Cerebellar nuclear complex (tissue), 1 donor: ENCODE measurements around the gene SLC16A6.
"Not testable (repeated sequence)": the region's sequence is repeated elsewhere in the genome, so short reads cannot be mapped to it uniquely, and the experiment has no call there.

Experiments
- DNase-seq, 2 experiments: peaks; one replicate each; lab custom pipeline; 2025; lab: John Stamatoyannopoulos, UW

SLC16A6 gene

DNA sequence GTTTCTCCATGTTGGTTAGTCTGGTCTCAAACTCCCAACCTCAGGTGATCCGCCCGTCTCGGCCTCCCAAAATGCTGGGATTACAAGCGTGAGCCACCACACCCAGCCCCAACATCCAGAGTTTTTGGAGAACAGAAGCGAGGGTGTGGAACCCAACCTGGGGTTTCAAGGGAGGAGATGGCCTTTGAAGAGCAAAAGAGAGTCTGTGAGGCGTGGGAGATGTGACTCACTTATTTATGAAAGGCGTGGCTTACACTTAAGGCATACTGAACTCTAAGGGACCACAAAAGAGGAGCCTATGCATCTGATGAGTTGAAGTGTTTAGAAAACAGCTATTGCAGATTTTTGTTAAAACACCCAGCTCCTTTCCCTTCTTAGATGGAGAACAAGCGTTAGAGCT is 19.2 kb upstream of the SLC16A6 start:
- DNase-seq: no peak

DNA sequence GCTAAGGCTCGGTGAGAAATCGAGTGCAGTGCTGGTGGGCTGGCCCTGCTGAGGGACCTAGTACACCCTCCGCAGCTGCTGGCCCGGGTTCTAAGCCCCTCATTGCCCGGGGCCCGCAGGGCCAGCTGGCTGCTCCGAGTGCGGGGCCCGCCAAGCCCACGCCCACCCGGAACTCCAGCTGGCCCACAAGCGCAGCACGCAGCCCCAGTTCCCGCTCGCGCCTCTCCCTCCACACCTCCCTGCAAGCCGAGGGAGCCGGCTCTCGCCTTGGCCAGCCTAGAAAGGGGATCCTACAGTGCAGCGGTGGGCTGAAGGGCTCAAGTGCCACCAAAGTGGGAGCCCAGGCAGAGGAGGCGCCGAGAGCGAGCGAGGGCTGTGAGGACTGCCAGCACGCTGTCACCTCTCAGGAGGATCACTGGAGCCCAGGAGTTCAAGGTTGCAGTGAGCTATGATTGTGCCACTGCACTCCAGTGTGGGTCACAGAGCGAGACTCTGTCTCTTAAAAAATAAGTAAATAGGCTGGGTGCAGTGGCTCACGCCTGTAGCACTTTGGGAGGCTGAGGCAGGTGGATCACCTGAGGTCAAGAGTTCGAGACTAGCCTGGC is 18.2 kb upstream of the SLC16A6 start:
- DNase-seq: not testable (repeated sequence)

DNA sequence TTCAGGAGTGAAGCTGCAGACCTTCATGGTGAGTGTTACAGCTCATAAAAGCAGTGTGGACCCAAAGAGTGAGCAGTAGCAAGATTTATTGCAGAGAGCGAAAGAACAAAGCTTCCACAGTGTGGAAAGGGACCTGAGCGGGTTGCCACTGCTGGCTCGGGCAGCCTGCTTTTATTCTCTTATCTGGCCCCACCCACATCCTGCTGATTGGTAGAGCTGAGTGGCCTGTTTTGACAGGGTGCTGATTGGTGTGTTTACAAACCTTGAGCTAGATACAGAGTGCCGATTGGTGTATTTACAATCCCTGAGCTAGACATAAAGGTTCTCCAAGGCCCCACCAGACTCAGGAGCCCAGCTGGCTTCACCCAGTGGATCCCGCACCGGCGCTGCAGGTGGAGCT is 17.6 kb upstream of the SLC16A6 start:
- not testable (repeated sequence) for DNase-seq

- DNase-seq: no peak
Observed at GRCh38 chr17:68307443-68307842, 16.5 kb upstream of the SLC16A6 start.

DNA sequence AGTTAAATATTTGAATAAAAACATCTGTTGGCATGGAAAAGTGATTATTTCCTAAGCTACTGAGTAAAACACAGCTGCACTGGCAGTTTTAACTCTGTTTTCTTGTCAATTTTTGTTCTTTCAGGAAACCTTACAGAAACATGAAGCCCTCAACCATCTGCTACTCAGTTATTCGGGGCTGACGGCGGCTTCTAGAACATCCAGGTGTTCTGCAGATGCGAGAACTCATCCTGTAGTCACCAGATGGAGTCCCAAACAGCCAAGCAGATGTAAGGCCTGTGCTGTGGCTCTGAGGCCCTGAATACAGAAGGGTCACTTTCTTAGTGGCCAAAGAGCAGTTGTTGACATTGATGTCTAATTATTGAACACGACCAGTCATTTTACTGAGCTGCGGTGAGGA is 15.9 kb upstream of the SLC16A6 start:
- DNase-seq: no peak

- DNase-seq: no peak
Observed at GRCh38 chr17:68305142-68305541, 14.2 kb upstream of the SLC16A6 start.

- no peak for DNase-seq
Observed at GRCh38 chr17:68304706-68305105, 13.8 kb upstream of the SLC16A6 start.

DNA sequence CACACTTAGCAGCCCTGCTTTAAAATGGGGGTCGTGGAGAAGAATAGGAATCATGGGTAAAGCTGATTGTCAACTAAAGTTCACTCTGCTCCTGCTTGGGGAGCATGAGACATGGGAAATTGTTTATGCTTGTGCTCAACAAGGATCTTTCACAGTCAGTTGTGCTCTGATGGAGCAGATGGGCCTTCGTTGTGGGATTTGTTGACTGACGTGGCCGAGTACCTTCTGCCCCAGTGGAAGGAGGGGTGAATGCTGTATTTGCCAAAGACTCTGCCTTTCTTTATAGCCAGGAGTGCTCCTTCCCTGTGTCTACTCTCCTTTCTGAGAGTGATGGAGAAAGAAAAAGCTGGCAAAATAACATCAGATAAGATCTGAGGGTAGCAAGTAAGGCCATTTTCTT is 11.7 kb upstream of the SLC16A6 start:
- DNase-seq: no peak

- no peak for DNase-seq
Observed at GRCh38 chr17:68302066-68302564, 11.2 kb upstream of the SLC16A6 start.

- DNase-seq: no peak
Observed at GRCh38 chr17:68301438-68301959, 10.6 kb upstream of the SLC16A6 start.

DNA sequence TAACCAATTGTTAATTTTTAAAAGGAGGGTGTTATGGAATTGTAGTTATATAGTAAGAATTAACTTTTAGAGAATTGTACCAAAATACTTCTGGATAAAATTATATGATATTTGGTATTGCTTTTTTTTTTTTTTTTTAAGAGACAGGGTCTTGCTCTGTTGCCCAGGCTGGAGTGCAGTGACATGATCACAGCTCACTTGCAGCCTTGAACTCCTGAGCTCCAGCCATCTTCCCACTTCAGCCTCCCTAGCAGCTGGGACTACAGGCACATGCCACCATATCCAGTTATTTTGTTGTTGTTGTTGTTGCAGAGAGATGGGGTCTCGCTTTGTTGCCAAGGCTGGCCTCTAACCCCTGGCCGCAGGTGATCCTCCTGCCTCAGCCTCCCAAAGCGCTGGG is 8.9 kb upstream of the SLC16A6 start:
- DNase-seq: no peak

DNA sequence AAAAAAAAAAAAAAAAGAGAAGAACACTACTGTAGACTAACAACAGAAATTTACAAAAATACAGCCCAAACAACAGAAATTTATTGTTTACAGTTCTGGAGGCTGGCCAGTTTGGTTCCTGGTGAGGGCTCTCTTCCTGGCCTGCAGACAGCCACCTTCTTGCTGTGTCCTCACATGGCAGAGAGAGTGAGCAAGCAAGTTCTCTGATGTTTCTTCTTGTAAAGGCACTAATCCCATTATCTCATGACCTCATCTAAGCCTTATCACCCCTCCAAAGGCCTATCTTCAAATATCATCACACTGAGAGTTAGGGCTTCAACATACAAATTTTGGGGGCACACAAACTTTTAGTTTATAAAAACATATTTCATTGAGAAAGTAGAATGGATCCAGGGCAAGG is 7.7 kb upstream of the SLC16A6 start:
- DNase-seq: no peak

GRCh38 chr17:68297195-68297594 is 6.3 kb upstream of the SLC16A6 start:
- DNase-seq: no peak

GRCh38 chr17:68296217-68297191 is 5.6 kb upstream of the SLC16A6 start:
- no peak for DNase-seq

DNA sequence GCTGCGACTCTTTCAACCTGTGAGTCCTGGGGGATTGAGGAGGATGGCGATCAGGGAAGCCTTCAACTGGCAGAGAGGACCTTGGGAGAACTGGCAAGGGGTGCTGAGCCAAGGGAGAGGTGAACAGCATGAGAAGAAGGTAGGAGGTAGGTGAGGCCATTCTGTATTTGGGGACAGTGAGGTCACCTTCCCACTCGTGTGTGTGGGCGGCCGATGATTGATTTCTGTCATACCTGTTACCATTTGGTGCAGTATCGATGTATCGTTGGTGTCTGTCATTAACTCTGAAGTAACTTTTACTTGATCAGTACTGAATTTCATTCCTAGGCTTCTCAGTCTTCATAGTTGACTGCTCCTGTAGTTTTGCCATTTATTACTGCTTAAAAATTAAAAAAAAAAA is 4.2 kb upstream of the SLC16A6 start:
- no peak for DNase-seq

DNA sequence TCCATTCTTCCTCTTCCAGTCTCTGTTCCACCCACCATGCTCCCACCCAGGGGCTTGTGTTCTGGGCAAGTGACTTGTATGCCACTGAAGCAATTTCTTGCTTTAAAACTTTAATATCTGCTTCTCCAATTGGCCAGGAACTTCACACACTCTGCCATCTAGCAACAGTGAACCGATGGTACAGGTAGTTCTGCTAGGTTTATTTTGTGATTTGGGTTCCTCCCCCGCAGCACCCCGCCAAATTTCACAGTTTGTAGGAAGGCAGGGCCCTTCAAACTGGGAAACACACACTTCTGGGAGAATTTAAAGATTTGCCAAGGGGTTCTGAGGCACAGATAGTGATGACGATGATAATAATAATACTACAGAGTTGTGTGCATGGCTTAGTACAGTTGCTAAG is 3.7 kb upstream of the SLC16A6 start:
- DNase-seq: no peak

DNA sequence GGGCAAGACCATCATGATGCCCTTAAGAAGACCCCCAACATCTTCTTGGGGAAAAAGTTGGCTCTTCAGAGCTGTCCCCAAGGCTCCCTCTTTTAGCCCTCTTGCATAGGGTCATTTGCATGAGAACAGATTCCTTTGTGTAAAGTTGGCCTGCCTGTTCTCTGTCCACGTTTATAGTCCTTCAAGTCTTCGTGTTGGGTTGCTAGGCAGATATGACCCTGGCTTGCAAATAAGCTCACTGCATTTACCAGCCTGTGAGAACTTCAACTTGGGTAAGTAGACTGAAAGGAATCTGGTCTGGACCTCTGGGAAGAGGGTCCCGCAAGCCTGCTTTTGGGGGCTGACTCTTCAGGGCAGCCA is 3.2 kb upstream of the SLC16A6 start:
- no peak for DNase-seq

GRCh38 chr17:68293490-68294195 is 2.7 kb upstream of the SLC16A6 start:
- DNase-seq: no peak

DNA sequence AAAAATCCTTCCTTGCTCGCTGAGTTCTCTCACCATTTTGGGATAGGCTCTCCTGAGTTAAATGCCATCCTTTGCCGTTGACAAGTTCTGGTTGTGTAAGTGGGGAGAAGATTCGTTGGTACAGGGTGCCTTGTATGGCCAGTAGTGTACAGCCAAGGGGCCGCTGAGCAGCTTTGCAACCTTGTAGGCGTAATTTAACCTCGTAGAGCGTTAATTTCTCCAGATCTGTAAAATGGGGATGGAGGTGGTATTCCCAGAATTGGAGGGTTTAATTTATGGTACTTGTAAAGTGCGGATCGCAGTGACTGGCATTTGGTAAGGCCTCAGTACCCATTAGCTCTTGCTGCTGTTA is 1.7 kb upstream of the SLC16A6 start:
- no peak for DNase-seq

- no peak for DNase-seq
Observed at GRCh38 chr17:68291836-68292688, 1.1 kb upstream of the SLC16A6 start.

DNA sequence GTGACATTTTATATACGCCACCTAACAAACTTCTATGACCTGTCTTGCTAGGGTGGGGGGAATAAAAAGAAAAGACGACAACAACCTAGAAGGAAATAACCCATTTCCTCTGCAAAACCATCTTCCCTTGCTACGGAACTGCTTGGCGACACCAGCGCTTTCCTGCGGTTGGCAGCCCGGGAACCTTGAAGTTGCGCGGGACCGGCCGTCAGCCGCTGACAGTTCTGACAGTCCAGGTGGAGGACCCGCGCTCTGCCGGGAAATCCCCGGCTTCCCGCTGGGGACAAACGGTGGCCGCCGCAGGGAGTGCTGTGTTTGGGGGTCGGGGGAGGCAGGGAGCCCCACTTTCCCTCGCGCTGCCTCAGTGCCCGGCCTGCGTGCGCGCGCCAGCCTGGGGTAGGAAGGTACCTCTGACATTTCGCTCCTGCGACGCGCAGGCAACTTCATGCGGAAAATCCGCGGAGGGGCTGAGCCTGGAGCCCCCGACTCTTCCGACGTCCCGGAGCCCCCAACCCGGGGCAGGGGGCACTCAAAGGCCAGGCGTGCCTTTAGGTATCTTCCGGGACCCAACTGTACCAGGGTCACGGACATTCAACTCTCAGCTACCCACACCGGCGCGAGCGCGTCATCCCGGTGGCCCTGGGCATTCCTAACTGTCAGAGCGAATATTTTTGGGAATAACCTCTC is 516 bp downstream of the SLC16A6 start:
- DNase-seq: no peak
